ENCODE measurements around the gene WLS.

WLS gene

DNA sequence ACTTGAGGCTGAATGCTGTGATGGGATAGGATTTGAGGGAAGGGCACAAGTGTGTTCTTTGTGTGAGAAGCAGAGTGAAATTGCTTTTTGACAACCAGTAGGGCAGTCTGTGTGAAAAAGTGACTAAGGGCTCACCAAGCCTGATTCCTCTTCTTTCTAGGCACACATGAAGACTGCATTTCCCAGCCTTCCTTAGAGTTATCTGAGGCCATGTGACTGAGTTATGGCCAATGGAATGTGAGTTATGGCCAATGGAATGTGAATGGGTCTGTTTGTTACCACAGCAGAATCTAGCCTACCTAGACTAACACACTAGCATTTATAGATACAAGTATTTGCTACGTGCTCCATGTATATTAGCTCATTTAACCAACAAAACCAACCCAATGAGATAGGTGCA lies 146.6 kb downstream of the WLS start:
- DNase-seq (ENCODE audit: low spot score), result no peak

DNA sequence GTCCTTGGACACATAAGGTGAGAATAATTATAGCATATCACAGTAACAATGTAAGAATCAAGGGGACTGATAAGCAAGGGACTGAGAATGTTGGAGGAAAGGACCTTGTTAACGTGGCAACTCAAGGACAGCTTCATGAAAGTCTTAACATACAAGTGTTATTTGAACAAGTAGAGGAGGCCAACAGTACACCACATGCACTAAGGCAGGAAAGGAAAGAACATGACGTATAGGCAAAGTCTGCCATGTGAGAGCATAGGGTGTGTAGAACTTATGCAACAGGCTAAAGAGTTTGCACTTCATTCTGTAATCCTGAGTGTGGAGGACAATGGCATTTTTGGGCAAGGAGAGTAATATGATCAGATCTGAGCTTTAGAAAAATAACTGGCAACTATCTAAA lies 148.6 kb downstream of the WLS start:
- DNase-seq (ENCODE audit: low spot score), result no peak

DNA sequence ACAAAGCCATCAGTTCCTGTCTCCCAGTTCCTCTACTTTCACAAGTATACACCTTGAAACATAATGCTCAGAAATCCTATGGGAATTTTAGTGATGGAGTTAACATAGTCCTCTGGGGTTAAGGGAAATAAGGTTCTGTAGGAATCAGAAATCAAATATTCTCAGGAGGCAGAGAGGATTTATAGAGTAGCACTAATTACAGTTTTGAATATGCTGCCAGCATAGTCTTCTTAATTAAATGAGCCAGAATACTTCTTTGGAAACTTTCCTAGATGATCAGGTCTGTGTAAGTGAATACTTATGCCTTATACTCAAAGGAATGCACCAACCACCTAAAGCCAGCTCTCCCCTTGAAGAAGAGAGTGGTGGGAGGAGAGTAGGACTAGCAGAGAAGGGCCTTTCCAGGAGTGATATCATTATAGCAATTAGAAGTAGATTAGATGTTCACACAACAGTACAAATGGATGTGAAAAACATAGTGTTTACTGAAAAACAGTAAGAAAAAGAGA lies 150.5 kb downstream of the WLS start:
- no peak for DNase-seq (ENCODE audit: low spot score)

DNA sequence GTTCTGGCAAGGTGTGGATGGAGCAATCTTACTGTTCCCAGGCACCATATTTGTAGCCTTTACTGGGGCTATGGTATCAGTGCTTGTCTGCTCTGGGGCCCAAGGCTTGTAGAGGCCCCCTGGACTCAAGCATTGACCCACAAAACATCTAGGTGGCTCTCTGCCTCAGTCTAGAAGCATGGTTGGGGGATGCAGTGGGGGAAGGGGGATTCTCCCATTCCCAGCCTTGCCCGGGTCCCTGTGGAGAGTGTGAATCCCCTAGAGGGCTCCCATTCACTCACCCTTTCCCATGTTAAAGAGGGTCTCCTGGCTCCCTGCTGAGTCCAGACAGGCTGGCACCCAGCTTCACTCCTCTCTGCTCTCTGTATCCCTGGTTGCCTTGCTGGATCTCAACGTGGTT lies 153.7 kb downstream of the WLS start:
- no peak for DNase-seq (ENCODE audit: low spot score)
